GM12874 (cell line): ENCODE measurements around the gene PDE6A.
A peak's percentile ranks its signal among the peaks of the same experiment; 100 is the strongest.

Experiments used
- TF ChIP-seq, protein P1 (sequence below): IDR thresholded peaks from 2 replicates; pipeline ENCODE4 v1.5.1; 2011; ENCODE audit warnings: low read depth, mild to moderate bottlenecking, control low read depth, low read length, moderate library complexity; ENCODE audit not compliant: insufficient read depth

Gene PDE6A

DNA sequence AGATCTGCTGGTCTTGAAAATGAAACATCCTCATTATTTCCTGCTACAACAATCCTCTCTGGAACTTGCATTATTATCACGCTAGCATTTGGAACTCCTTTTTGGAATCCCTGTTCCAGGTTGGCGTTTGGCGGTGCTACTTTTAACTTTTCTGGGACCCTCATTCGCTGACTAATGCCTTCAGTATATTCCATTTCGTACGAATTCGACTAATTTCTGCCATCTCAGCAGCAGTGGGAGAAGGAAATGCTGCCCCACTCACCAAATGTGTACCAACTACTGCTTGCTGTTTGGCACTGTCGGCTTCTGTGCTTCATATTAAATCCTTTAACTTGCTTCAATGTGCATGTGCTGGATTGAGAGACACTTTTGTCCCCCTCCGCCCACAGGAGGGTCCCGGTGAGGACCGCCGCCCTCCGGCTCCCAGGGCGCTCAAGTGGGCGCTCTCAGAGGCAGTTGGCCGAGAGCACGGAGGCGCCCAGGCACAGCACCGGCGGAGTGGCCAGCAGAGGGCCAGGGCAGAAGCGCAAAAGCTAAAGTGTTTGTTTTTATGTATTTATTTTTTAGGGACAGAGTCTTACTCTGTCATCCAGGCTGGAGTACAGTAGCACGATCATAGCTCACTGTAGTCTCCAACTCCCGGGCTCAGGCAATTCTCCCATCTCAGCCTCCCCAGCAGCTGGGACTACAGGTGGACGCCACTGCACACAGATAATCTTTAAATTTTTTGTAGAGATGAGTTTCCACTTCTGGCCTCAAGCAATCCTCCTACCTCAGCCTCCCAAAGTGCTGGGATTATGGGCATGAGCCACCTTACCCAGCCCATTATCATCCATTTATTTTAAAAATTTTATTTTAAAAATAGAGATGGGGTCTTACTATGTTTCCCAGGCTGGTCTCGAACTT lies 11.9 kb downstream of the PDE6A start:
- TF ChIP-seq, protein P1, sequence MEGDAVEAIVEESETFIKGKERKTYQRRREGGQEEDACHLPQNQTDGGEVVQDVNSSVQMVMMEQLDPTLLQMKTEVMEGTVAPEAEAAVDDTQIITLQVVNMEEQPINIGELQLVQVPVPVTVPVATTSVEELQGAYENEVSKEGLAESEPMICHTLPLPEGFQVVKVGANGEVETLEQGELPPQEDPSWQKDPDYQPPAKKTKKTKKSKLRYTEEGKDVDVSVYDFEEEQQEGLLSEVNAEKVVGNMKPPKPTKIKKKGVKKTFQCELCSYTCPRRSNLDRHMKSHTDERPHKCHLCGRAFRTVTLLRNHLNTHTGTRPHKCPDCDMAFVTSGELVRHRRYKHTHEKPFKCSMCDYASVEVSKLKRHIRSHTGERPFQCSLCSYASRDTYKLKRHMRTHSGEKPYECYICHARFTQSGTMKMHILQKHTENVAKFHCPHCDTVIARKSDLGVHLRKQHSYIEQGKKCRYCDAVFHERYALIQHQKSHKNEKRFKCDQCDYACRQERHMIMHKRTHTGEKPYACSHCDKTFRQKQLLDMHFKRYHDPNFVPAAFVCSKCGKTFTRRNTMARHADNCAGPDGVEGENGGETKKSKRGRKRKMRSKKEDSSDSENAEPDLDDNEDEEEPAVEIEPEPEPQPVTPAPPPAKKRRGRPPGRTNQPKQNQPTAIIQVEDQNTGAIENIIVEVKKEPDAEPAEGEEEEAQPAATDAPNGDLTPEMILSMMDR, result 0 out of 2 replicates have a peak, but pooled peaks have one; percentile 18

DNA sequence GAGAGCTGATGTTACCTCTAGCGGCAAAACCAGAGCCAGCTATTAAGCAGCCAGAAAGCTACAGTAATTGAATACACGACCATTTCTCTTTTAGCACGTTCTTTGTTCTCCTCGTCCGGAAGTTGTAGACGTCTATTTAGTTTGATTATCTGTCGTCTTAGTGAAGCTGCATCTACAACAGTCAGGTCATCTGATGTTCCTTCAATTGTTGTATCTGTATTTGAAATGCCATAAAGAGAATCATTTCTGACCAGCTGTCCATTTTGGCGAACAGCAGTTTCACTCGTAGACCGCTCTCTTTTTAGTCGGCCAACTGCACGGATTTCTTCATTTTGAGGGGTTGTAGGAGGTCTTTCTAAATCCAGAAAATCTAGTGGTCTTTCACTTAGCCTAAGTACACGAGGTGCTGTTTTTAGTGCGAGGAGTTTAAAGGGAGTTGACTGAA lies 12.6 kb downstream of the PDE6A start:
- TF ChIP-seq, protein P1, result no peak

DNA sequence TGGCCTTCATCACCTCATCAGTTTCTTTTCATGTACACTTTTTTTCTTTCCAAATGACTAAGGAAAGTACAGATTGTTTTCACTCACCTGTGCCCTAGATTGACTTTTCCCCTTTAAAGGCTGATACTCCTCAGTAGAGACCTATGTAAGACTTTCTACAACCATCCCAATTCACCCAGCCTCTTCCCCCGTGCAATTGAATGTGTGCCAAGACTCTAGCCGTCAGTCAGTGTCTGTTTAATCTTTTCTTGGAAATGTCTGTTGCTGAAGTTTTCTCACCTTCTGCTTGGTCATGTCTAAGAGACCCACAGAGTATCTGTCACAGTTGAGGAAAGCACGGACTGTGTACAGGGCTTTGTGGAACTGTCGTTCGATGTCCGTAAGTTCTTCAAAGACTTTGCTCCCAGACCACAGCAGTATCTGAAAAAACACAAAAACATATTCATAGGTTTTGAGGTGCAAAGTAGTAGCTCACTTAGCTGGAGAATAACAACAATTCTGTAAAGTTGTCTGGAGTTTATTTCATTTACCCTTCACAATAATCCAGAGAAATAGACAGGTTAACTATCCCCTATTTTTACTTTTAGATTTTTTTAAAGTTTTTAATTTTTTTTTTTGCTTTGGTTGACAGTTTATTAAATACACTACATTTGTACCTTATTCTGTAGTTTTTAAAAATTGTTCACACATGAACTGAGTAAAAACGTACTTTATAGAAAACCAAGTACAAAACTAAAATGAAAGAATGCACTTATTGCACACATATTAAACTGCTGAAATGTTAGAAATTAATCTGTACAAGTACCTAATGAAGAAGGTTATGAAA lies 13.6 kb downstream of the PDE6A start:
- TF ChIP-seq, protein P1, result no peak

DNA sequence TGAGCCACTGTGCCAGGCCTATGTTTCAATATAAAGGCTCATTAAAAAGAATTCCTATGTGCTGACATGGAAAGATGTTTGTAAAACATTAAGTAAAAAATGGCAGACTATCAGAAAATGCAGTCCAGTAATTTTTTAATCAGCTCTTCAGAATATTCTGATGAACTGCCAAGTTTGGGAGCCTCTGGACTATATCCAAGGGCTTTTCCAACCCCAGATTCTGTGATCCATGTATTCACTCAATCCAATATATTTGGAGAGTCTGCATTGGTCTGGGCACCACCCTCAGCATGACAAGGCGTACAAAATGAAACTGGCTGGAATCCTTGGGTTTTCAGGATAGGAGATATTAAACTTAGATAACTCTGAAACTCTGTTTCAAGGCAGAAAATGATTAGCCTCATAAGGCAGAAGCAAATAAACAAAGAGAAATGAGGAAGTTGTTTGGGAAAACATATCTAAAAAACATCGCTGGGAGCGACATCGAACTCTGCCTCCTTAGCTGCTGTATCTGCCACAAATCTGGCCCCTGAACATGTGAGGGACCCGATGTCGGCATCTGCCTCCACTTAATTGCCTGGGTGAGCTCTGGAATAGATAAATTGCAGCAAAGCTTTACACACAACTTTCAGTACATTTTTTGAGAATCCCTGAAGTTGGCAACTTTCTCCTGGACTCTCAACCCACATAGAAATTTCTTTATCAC lies 14.4 kb downstream of the PDE6A start:
- TF ChIP-seq, protein P1, result no peak

DNA sequence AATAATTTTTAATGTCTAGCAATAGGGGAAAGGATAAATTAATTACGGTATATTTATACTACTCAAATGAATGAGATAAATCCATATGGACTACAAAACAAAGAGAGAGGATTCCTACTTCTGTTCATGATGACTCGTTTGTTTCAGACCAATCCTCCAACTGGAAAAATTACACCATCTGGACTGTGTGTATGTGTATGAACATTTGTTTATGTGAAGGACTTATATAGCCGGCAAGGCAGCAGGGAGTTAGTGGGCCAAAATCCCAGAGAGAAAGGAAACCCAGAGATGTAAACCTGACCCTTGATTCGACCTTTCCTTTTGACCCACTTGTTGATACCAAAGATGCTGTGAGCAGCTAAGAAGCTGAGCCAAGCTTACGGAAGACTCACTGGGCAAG lies 20.1 kb downstream of the PDE6A start:
- TF ChIP-seq, protein P1, result no peak

DNA sequence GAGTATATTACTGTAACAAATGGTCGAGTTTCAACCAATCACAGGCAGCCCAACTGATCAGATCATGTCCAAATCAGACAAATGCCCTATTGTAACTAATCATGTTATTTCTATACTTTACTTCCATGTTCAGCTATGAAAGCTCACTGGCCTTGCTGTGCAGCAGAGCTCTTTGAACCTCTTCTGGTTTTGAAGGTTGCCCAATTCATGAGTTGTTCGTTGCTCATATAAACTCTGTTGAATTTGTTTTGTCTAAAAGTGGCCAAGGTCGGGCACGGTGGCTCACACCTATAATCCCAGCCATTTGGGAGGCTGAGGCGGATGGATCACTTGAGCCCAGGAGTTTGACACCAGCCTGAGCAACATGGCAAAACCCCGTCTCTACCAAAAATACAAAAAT lies 21.6 kb downstream of the PDE6A start:
- TF ChIP-seq, protein P1, result no peak

DNA sequence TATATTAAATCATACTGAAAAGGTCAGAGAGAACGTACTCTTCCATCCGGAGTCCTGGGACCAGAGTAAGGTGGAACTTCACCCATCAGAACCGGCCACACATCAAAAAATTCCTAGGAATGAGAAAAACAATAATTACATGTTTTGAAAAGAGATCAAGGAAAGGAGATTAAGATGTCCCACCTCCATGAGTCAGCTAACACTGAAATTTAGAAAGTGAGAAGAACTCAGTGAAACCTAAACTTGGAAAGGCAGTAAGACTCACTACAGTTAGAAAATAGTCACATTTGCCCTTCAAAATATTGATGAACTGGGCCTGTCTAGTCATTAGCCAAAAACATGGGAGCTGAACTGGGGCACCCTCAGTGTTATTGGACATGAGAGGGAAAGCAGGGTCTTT lies 23.0 kb downstream of the PDE6A start:
- TF ChIP-seq, protein P1, result no peak
